Measurements from ENCODE around the gene RHD.
"Not testable (repeated sequence)": the region's sequence is repeated elsewhere in the genome, so short reads cannot be mapped to it uniquely, and the experiment has no call there.

Gene RHD

DNA sequence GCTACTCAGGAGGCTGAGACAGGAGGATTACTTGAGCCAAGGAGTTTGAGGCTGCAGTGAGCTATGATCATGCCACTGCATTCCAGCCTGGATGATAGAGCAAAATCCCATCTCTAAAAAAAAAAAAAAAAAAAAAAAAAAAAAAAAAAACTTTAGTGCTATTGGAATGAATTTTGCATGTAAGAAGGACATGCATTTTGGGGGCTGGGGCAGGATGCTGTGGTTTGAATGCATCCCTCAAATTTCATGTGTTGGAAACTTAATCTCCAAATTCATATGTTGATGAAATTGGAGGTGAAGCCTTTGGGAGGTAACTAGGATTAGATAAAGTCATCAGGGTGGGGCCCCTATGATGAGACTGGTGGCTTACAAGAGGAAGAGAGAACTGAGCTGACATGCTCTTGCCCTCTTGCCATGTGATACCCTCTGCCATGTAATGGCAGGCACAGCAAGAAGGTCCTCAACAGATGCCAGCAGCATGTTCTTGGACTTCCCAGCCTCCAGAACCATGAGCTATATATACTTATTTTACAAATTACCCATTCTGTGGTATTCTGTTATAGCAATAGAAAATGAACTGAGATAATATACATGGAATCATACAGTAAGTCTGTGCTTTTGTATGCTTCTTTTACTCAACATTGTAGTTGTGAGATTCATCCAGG lies 40.6 kb downstream of the RHD start:
- not testable (repeated sequence) for H3K4me3 ChIP-seq (ENCODE audit: low read depth, low read length); H3K27ac ChIP-seq; H3K9me3 ChIP-seq (ENCODE audit: severe bottlenecking); H3K27me3 ChIP-seq (ENCODE audit: insufficient read depth, low read depth, severe bottlenecking); DNase-seq; H3K36me3 ChIP-seq

DNA sequence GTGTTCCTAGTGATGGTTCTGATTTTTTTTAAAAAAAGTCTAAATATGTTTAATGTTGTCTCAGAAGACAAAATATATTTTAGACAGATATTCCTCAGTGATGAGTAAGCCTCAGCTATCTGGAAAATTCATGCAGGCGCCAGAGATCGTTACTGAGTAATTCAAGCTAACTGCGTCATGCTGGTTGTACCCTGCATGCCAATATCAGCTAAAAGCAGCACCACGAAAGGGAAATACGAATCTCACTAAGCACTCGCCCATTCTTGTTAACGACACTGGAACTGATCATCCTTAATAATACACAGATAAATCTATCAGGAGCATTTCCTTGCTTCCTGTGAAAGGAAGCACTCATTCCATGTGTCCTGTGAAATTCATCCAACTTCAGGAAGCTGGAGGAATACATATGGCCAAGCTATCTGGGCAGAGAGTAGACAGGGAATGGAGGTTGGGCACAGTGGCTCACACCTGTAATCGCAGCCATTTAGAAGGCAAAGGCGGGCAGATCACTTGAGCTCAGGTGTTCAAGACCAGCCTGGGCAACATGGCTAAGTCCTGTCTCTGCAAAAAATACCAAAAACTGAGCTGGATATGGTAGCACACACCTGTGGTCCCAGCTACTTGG lies 48.1 kb downstream of the RHD start:
- H3K4me3 ChIP-seq (ENCODE audit: low read depth, low read length); H3K36me3 ChIP-seq; DNase-seq; H3K9me3 ChIP-seq (ENCODE audit: severe bottlenecking); H3K27me3 ChIP-seq (ENCODE audit: insufficient read depth, low read depth, severe bottlenecking); H3K27ac ChIP-seq: not testable (repeated sequence)

DNA sequence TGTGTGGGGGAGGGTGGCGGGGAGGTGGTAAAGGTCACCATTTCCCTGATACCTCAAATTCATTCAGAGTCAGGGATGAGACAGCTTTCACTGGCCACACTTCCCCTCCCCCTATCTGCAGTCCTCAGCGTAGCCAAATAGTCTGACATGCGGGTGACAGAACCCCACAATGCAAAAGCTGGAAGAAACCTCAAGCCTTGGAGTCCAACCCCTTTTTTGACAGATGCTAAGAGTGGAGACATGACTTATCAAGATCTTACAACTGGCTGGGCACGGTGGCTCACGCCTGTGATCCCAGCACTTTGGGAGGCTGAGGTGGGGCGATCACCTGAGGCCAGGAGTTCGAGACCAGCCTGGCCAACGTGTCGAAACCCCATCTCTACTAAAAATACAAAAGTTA lies 49.8 kb downstream of the RHD start:
- not testable (repeated sequence) for DNase-seq; H3K27me3 ChIP-seq (ENCODE audit: insufficient read depth, low read depth, severe bottlenecking); H3K36me3 ChIP-seq; H3K9me3 ChIP-seq (ENCODE audit: severe bottlenecking); H3K27ac ChIP-seq; H3K4me3 ChIP-seq (ENCODE audit: low read depth, low read length)

DNA sequence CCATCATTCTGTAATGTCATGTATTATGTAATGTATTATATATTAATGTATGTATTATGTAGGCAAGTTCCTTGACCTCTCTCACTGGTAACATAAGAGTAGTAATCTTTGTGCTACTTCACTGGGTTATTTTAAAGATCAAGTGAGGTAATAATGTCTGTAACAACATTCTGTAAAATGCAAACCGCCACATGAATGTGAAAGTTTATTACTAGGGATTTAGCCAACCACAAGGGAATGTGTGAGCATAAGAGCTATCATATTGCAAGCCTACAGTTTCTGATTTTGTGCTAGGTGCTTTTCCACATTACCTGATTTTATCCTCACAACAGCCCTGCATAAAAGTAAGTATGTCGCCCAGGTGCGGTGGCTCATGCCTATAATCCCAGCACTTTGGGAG lies 52.1 kb downstream of the RHD start:
- H3K4me3 ChIP-seq (ENCODE audit: low read depth, low read length); H3K27ac ChIP-seq; H3K9me3 ChIP-seq (ENCODE audit: severe bottlenecking); DNase-seq; H3K36me3 ChIP-seq; H3K27me3 ChIP-seq (ENCODE audit: insufficient read depth, low read depth, severe bottlenecking): not testable (repeated sequence)

DNA sequence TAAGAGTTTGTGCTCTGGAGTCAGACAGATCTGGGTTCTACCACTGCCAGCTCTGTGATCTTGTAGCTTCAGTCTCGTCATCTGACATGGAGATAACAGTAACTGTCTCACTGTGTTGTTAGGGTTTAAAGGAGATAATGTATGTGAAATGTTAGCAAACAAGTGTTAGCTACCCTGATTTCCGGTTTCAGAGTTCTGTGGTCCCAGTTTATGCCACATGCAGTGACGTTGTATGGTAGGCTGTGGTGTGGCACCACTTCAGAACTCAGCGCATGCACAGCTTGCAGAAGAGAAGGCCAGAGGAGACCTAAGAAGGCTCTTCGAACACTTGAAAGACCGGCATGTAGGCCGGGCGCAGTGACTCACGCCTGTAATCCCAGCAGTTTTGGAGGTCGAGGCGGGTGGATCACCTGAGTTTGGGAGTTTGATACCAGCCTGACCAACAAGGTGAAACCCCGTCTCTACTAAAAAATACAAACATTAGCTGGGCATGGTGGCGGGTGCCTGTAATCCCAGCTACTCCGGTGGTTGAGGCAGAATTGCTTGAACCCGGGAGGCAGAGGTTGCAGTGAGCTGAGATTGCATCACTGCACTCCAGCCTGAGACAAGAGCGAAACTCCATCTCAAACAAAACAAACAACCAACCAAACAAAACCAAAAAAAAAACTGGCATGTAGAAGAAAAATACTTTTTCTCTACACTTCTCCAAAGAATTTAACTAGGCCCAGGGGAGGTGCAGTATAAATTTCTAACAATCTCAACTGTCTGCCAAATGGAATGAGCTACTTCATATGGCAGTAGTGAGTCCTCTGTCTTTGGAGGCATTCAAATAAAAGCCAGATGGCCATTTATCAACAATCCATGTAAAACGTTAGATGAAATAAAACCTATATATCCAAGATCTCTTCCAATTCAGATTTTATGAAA lies 55.8 kb downstream of the RHD start:
- not testable (repeated sequence) for H3K4me3 ChIP-seq (ENCODE audit: low read depth, low read length); H3K36me3 ChIP-seq; DNase-seq; H3K9me3 ChIP-seq (ENCODE audit: severe bottlenecking); H3K27ac ChIP-seq; H3K27me3 ChIP-seq (ENCODE audit: insufficient read depth, low read depth, severe bottlenecking)

DNA sequence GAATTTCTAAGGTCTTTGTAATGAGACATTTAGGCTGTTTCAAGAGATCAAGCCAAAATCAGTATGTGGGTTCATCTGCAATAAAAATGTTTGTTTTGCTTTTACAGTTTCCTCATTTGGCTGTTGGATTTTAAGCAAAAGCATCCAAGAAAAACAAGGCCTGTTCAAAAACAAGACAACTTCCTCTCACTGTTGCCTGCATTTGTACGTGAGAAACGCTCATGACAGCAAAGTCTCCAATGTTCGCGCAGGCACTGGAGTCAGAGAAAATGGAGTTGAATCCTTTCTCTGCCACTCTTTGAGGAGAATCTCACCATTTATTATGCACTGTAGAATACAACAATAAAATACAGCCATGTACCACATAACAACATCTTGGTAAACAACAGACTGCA lies 56.5 kb downstream of the RHD start:
- H3K4me3 ChIP-seq (ENCODE audit: low read depth, low read length); H3K27ac ChIP-seq; H3K36me3 ChIP-seq; DNase-seq; H3K9me3 ChIP-seq (ENCODE audit: severe bottlenecking); H3K27me3 ChIP-seq (ENCODE audit: insufficient read depth, low read depth, severe bottlenecking): not testable (repeated sequence)

DNA sequence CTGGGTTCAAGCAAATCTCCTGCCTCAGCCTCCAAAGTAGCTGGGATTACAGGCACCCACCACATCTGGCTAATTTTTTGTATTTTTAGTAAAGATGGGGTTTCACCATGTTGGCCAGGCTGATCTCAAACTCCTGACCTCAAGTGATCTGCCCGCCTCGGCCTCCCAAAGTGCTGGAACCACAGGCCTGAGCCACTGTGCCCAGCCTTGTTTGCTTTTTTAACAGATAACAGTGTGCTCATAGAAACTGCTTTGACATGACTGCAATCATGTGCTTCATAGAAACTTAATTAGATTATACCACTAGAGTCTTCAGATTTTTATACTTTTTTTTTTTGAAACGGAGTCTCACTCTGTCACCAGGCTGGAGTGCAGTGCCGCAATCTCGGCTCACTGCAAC lies 57.0 kb downstream of the RHD start:
- H3K36me3 ChIP-seq; H3K4me3 ChIP-seq (ENCODE audit: low read depth, low read length); H3K9me3 ChIP-seq (ENCODE audit: severe bottlenecking); H3K27me3 ChIP-seq (ENCODE audit: insufficient read depth, low read depth, severe bottlenecking); H3K27ac ChIP-seq; DNase-seq: not testable (repeated sequence)

DNA sequence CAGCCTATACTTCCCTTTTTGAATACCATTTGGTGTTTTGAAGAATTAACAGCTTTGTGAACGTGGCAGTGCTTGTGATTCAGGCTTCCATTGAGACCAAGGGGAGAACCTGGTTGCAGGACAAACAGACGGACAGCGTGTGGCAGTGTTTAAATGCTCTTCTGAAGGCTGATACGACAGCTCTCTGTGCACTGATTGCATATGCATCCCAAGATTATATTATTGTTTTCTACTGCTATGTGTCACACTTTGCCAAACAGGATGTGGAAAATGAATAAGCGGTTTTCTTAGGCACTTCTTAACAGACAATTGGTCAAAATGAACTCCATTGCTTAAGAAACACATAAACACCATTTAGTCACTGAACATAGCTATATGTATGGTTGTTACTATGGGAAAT lies 57.6 kb downstream of the RHD start:
- H3K4me3 ChIP-seq (ENCODE audit: low read depth, low read length); H3K36me3 ChIP-seq; H3K9me3 ChIP-seq (ENCODE audit: severe bottlenecking); H3K27me3 ChIP-seq (ENCODE audit: insufficient read depth, low read depth, severe bottlenecking); H3K27ac ChIP-seq: not testable (repeated sequence)
- DNase-seq: peak; percentile 7

DNA sequence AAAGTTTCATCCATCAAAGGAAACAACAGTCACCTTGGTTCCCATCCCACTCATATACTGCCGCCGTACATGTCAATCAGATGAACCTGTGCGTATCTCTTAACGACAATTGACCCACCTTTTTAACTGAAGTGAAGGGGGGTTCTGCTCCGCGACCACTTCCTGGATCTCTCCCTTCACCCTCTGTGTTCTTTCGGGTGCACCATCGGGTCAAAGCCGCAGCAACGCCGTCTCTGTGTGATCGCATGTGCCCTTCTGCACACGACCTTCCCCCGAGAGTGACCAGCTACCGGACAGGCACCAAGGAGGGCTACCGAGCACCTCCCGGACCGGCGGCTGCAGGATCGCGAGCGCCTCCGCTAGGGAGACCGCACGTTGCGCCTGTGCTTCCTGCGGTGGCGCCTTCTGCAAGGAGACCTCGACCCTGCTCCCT lies 64.6 kb downstream of the RHD start:
- peak overlapping the region; percentile 46 for H3K4me3 ChIP-seq (ENCODE audit: low read depth, low read length)
- not testable (repeated sequence) for H3K27me3 ChIP-seq (ENCODE audit: insufficient read depth, low read depth, severe bottlenecking); H3K27ac ChIP-seq; H3K9me3 ChIP-seq (ENCODE audit: severe bottlenecking); H3K36me3 ChIP-seq
- DNase-seq: peak; percentile 46
- TF ChIP-seq, protein P1, sequence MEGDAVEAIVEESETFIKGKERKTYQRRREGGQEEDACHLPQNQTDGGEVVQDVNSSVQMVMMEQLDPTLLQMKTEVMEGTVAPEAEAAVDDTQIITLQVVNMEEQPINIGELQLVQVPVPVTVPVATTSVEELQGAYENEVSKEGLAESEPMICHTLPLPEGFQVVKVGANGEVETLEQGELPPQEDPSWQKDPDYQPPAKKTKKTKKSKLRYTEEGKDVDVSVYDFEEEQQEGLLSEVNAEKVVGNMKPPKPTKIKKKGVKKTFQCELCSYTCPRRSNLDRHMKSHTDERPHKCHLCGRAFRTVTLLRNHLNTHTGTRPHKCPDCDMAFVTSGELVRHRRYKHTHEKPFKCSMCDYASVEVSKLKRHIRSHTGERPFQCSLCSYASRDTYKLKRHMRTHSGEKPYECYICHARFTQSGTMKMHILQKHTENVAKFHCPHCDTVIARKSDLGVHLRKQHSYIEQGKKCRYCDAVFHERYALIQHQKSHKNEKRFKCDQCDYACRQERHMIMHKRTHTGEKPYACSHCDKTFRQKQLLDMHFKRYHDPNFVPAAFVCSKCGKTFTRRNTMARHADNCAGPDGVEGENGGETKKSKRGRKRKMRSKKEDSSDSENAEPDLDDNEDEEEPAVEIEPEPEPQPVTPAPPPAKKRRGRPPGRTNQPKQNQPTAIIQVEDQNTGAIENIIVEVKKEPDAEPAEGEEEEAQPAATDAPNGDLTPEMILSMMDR (IDR thresholded peaks at IDR 0.05; ENCODE audit: low read depth, low read length): peak; percentile 3; the same call in 1 of the 2 replicates

DNA sequence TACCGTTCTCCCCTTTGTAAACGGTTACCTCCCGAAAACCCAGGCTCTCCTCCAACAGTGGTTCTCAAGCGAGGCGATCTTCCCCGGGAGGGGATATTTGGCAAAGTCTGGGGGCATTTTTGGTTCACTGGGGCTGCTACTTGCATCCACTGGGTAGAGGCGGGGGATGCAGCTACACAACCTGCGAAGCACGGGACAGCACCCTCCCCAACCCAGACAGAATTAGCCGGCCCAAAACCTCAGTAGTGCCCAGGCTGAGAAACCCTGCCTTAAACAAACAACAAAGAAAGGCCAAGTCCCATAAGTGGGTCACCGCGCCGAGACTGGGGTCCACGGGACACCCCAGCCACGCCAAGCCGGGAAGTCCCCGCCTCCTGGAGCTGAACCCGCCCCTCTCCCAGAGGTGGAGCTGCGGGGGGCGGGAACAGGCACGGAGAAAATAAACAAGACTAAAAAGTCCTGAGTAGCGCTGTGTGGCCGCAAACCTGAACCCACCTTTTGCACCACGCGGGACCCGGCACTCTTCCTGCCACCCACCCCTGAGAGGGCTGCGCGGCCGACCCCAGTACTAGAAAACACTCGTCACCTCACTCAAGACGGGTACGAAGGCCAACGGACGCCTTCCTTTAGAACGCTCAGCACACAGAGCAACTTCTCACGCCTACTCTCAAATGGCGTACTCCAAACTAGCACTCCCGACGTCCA lies 65.3 kb downstream of the RHD start:
- H3K4me3 ChIP-seq (ENCODE audit: low read depth, low read length): peak overlapping the region; percentile 97
- H3K27ac ChIP-seq; H3K36me3 ChIP-seq; DNase-seq; H3K9me3 ChIP-seq (ENCODE audit: severe bottlenecking); H3K27me3 ChIP-seq (ENCODE audit: insufficient read depth, low read depth, severe bottlenecking): not testable (repeated sequence)

Measured in WERI-Rb-1 (cell line).